ENCODE data around the gene RNF144A. TPM values are rescaled to one million over a fixed set of nuclear protein-coding genes. Genes with fewer than 3 reads are reported as not detected.
A peak's percentile ranks its signal among the peaks of the same experiment; 100 is the strongest.

Gene RNF144A
- total RNA-seq, 1 experiment from 2014 or later = 13.0 TPM

DNA sequence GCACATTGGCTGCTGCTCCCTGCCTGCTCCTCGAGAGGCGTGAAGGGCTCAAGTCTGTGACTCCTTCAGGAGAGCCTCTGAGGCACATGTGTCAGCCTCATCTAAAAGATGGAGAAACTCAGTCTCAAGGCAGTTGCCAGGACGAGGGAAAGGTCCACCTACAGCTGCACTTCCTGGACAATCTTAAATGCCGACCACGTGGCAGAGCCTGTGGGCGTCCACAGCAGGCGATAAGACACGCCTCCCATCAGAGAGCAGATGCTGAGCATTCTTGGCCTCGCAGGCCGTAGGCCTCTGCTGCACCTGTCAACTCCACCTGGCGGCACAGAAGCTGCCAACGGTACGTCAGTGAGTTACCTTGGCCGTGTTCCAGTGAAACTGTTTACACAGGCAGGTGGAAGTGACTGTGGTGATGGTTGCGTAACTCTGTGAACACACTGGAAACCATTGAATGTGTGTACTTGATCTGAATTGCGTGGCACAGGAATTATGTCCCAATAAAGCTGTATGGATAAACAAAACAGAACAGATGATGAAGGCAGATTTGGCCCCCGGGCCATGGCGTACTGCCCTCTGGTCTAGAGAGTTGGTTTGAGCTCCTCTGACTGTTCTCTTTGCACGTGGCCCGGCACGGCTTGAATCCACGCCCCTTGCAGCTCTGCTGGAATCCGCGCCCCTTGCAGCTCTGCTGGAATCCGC is 114.5 kb downstream of the RNF144A start:
- ChIA-PET CTCF (interaction anchor here (1.1 kb wide), 1 partner anchor 135 kb away, joined by 3 read pairs; no protein-coding TSS in a partner anchor), RAD21 (ENCODE audit: low non-redundant PET in 1 of 2, low total read pairs in 2 of 2, uncharacterized antibody in 2 of 2, unreplicated experiment in 2 of 2) (no interaction called here), POLR2A (no interaction called here)
- BruUV-seq (replicated peaks) = no TSS peak
- DNase-seq (ENCODE audit: low read depth, low spot score) = peak; percentile 52
- TF ChIP-seq YY1 (IDR thresholded peaks at IDR 0.05; ENCODE audit: extremely low read depth, insufficient replicate concordance, low read depth, low read length) = no peak
- no peak for TF ChIP-seq ZFX (IDR thresholded peaks at IDR 0.05)
- TF ChIP-seq, protein P1, sequence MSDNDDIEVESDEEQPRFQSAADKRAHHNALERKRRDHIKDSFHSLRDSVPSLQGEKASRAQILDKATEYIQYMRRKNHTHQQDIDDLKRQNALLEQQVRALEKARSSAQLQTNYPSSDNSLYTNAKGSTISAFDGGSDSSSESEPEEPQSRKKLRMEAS (IDR thresholded peaks at IDR 0.05) = peak; percentile 86
- TF ChIP-seq ELF1 (IDR thresholded peaks at IDR 0.05; ENCODE audit: borderline replicate concordance, low read depth) = no peak
- peak; percentile 32; the same call in 1 of the 2 replicates for TF ChIP-seq POLR2AphosphoS5 (IDR thresholded peaks at IDR 0.05; ENCODE audit: low read depth, low read length)
- TF ChIP-seq, protein P2, sequence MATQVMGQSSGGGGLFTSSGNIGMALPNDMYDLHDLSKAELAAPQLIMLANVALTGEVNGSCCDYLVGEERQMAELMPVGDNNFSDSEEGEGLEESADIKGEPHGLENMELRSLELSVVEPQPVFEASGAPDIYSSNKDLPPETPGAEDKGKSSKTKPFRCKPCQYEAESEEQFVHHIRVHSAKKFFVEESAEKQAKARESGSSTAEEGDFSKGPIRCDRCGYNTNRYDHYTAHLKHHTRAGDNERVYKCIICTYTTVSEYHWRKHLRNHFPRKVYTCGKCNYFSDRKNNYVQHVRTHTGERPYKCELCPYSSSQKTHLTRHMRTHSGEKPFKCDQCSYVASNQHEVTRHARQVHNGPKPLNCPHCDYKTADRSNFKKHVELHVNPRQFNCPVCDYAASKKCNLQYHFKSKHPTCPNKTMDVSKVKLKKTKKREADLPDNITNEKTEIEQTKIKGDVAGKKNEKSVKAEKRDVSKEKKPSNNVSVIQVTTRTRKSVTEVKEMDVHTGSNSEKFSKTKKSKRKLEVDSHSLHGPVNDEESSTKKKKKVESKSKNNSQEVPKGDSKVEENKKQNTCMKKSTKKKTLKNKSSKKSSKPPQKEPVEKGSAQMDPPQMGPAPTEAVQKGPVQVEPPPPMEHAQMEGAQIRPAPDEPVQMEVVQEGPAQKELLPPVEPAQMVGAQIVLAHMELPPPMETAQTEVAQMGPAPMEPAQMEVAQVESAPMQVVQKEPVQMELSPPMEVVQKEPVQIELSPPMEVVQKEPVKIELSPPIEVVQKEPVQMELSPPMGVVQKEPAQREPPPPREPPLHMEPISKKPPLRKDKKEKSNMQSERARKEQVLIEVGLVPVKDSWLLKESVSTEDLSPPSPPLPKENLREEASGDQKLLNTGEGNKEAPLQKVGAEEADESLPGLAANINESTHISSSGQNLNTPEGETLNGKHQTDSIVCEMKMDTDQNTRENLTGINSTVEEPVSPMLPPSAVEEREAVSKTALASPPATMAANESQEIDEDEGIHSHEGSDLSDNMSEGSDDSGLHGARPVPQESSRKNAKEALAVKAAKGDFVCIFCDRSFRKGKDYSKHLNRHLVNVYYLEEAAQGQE (IDR thresholded peaks at IDR 0.05; ENCODE audit: low read depth) = no peak
- TF ChIP-seq EZH2 (IDR thresholded peaks at IDR 0.05) = no peak
- no peak for TF ChIP-seq POLR2A (IDR thresholded peaks at IDR 0.05; ENCODE audit: borderline replicate concordance, extremely low read depth, insufficient read depth, insufficient read length)
- peak; percentile 71; the same call in 1 of the 2 replicates for TF ChIP-seq CBX3 (IDR thresholded peaks at IDR 0.05; ENCODE audit: low read depth)
- peak; percentile 99 for TF ChIP-seq CEBPB (IDR thresholded peaks at IDR 0.05; ENCODE audit: low read depth)
- peak; percentile 38; the same call in 1 of the 2 replicates for TF ChIP-seq SP1 (IDR thresholded peaks at IDR 0.05; ENCODE audit: low read depth)
- no peak for TF ChIP-seq SRF (IDR thresholded peaks at IDR 0.05; ENCODE audit: low read depth)
- TF ChIP-seq SIN3A (IDR thresholded peaks at IDR 0.05; ENCODE audit: low read depth) = peak; percentile 82
- no peak for TF ChIP-seq TCF7L2 (IDR thresholded peaks at IDR 0.05; ENCODE audit: borderline replicate concordance, extremely low read depth, insufficient read depth, insufficient read length)
- Histone ChIP-seq H3K9ac (ENCODE audit: low read length) (no peak overlapping the region), H3K4me1 (ENCODE audit: control insufficient read depth in 1 of 2, insufficient read depth in 2 of 2, low read length in 2 of 2) (peaks cover 7 to 8% of the 10 kb centered on the region in 2 experiments; a peak in 2 of 4 replicates), H4K20me1 (ENCODE audit: insufficient read depth) (no peaks in the 10 kb centered on the region), H3K4me2 (ENCODE audit: low read length) (no peak overlapping the region), H3K27ac (ENCODE audit: low read depth, low read length) (no peak overlapping the region), H3K9me2 (ENCODE audit: insufficient read depth) (no peaks in the 10 kb centered on the region), H3K4me3 (replicated peaks in 1 of 2; ENCODE audit: low read depth in 1 of 2, low read length in 2 of 2) (no peak overlapping the region), H3K79me2 (ENCODE audit: insufficient read depth, low read length) (no peaks in the 10 kb centered on the region), H3K36me3 (ENCODE audit: control insufficient read depth in 1 of 2, insufficient read depth in 2 of 2, low read length in 2 of 2) (no peaks in the 10 kb centered on the region; a peak in 2 of 4 replicates), H3K27me3 (ENCODE audit: insufficient read depth, low read length) (no peaks in the 10 kb centered on the region), H2AFZ (ENCODE audit: low read depth, low read length, poor library complexity, severe bottlenecking) (no peak overlapping the region), H3K9me3 (ENCODE audit: control insufficient read depth in 1 of 2, insufficient read depth in 1 of 2, low read depth in 1 of 2, low read length in 2 of 2) (no peaks in the 10 kb centered on the region)
- peak; percentile 84 for ATAC-seq
- intact Hi-C loops (cut with micrococcal nuclease) = no loop called here

Measured in HCT116 (cell line).